Measurements from ENCODE around the gene NXPH2. TPM values are rescaled to one million over a fixed set of nuclear protein-coding genes. Genes with fewer than 3 reads are reported as not detected.

The NXPH2 gene
- total and polyA plus RNA-seq, 2 of the 13 experiments (the other 11 are each of a cell fraction or from before 2014, with no cell fraction given), result not detected

- TF ChIP-seq HMG20A (CRISPR knock-in tag; IDR thresholded peaks at IDR 0.05; ENCODE audit: borderline replicate concordance), result peak; percentile 75; the same call in 1 of the 2 replicates
- TF ChIP-seq REPIN1 (CRISPR knock-in tag; IDR thresholded peaks at IDR 0.05; ENCODE audit: borderline replicate concordance, low read depth), result peak; percentile 36; the same call in 1 of the 2 replicates
- no peak for TF ChIP-seq ZFYVE20 (CRISPR knock-in tag; IDR thresholded peaks at IDR 0.05; ENCODE audit: borderline replicate concordance, low read depth)
- no peak for TF ChIP-seq CHCHD3 (CRISPR knock-in tag; IDR thresholded peaks at IDR 0.05)
- TF ChIP-seq ZUFSP (CRISPR knock-in tag; IDR thresholded peaks at IDR 0.05; ENCODE audit: borderline replicate concordance), result no peak
- TF ChIP-seq ZNF563 (CRISPR knock-in tag; IDR thresholded peaks at IDR 0.05), result no peak
- TF ChIP-seq, protein P1, sequence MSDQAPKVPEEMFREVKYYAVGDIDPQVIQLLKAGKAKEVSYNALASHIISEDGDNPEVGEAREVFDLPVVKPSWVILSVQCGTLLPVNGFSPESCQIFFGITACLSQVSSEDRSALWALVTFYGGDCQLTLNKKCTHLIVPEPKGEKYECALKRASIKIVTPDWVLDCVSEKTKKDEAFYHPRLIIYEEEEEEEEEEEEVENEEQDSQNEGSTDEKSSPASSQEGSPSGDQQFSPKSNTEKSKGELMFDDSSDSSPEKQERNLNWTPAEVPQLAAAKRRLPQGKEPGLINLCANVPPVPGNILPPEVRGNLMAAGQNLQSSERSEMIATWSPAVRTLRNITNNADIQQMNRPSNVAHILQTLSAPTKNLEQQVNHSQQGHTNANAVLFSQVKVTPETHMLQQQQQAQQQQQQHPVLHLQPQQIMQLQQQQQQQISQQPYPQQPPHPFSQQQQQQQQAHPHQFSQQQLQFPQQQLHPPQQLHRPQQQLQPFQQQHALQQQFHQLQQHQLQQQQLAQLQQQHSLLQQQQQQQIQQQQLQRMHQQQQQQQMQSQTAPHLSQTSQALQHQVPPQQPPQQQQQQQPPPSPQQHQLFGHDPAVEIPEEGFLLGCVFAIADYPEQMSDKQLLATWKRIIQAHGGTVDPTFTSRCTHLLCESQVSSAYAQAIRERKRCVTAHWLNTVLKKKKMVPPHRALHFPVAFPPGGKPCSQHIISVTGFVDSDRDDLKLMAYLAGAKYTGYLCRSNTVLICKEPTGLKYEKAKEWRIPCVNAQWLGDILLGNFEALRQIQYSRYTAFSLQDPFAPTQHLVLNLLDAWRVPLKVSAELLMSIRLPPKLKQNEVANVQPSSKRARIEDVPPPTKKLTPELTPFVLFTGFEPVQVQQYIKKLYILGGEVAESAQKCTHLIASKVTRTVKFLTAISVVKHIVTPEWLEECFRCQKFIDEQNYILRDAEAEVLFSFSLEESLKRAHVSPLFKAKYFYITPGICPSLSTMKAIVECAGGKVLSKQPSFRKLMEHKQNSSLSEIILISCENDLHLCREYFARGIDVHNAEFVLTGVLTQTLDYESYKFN (CRISPR knock-in tag; conservative IDR thresholded peaks at IDR 0.05), result 0 out of 2 replicates have a peak, but pooled peaks have one; percentile 41
- peak; percentile 19; the same call in 1 of the 2 replicates for TF ChIP-seq ZMYM4 (CRISPR knock-in tag; IDR thresholded peaks at IDR 0.05)
- no peak for TF ChIP-seq PRPF4 (IDR thresholded peaks at IDR 0.05; ENCODE audit: low read depth, low read length, poor library complexity, severe bottlenecking)
- TF ChIP-seq, protein P2, sequence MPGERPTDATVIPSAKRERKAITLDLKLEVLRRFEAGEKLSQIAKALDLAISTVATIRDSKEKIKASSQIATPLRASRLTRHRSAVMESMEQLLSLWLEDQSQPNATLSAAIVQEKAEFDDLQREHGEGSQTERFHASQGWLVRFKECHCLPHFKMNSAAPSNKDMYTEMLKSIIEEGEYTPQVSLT (CRISPR knock-in tag; IDR thresholded peaks at IDR 0.05; ENCODE audit: borderline replicate concordance, low read depth), result no peak
- TF ChIP-seq CCDC6 (CRISPR knock-in tag; IDR thresholded peaks at IDR 0.05), result 0 out of 2 replicates have a peak, but pooled peaks have one; percentile 21
- TF ChIP-seq UBTF (CRISPR knock-in tag; IDR thresholded peaks at IDR 0.05), result no peak
- no peak for TF ChIP-seq TRIM22 (IDR thresholded peaks at IDR 0.05)
- no peak for TF ChIP-seq POLR2A (IDR thresholded peaks at IDR 0.05; ENCODE audit: insufficient read depth in 1 of 2, low read depth in 2 of 2, low read length in 2 of 2)
- no peak for TF ChIP-seq ZNF451 (CRISPR knock-in tag; IDR thresholded peaks at IDR 0.05)
- no peak for TF ChIP-seq SRF (IDR thresholded peaks at IDR 0.05; ENCODE audit: low read depth, low read length)
- no peak for TF ChIP-seq ZNF703 (CRISPR knock-in tag; IDR thresholded peaks at IDR 0.05; ENCODE audit: borderline replicate concordance)
- no peak for TF ChIP-seq ZNF614 (CRISPR knock-in tag; IDR thresholded peaks at IDR 0.05; ENCODE audit: borderline replicate concordance)
- TF ChIP-seq NAIF1 (CRISPR knock-in tag; IDR thresholded peaks at IDR 0.05; ENCODE audit: borderline replicate concordance), result no peak
Observed at GRCh38 chr2:138720035-138720838, 60.0 kb downstream of the NXPH2 start (continued).

Data from HepG2 (cell line).